BJ (cell line): ENCODE results near the gene C1S. TPM values are rescaled to one million over a fixed set of nuclear protein-coding genes. Genes with fewer than 3 reads are reported as not detected.

Source experiments
- CTCF ChIA-PET: fragments of 350-600 bp; formaldehyde crosslinking; extraction: SDS; loops from one replicate; lab custom pipeline; 2021; ENCODE audit warnings: antibody characterized with exemption, inconsistent platforms; lab: Yijun Ruan, JAX
- POLR2A ChIA-PET: fragments of 300-600 bp; sonication (Branson Sonifier 250); formaldehyde crosslinking; extraction: SDS; loops from one replicate; lab custom pipeline; 2021; ENCODE audit warnings: antibody characterized with exemption; lab: Charles Lee
- DNase-seq: peaks from one replicate; pipeline ENCODE4 v3.0.0-alpha.2; 2011; ENCODE audit warnings: low read depth
- H3K27me3 ChIP-seq: 2 replicates; pipeline ENCODE4 v1.6.0; 2011; ENCODE audit warnings: low read length; ENCODE audit not compliant: control insufficient read depth, insufficient read depth
- H3K36me3 ChIP-seq: 2 replicates; pipeline ENCODE4 v1.5.1; 2011; ENCODE audit warnings: low read length; ENCODE audit not compliant: control insufficient read depth, insufficient read depth
- H3K4me3 ChIP-seq: 2 replicates; pipeline ENCODE4 v1.5.1; 2011; ENCODE audit warnings: low read depth, mild to moderate bottlenecking, control low read depth, low read length
- polyA plus RNA-seq: library from polyadenylated mRNA; depleted of rRNA; stranded (reverse); fragments of >200 nt; gene quantifications from 2 replicates; pipeline ENCODE4 v1.2.3, GENCODE V29; 2011
- TF ChIP-seq, protein P1 (sequence below): IDR thresholded peaks from 2 replicates; pipeline ENCODE4 v1.5.1; 2011; ENCODE audit warnings: low read depth, mild to moderate bottlenecking, control low read depth, inconsistent platforms, low read length, moderate library complexity; ENCODE audit not compliant: insufficient read depth

C1S gene
- polyA plus RNA-seq, 1 experiment = 341 TPM

DNA sequence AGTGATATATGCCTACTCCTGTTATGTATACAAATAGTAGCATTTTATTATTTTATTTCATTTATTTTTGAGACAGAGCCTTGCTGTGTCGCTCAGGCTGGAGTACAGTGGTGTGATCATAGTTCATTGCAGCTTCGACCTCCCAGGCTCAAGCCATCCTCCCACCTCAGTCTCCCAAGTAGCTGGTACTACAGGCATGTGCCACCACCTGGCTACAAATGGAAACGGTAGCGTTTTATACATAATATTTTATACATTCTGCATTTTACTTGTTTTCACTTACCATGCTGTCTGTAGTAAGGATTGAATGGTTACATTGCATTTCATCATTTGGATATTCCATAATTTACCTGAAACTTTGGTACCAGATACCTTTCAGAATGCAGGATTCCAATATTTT is 17.6 kb downstream of the C1S start:
- no peaks in the 10 kb centered on the region for H3K27me3 ChIP-seq
- TF ChIP-seq, protein P1, sequence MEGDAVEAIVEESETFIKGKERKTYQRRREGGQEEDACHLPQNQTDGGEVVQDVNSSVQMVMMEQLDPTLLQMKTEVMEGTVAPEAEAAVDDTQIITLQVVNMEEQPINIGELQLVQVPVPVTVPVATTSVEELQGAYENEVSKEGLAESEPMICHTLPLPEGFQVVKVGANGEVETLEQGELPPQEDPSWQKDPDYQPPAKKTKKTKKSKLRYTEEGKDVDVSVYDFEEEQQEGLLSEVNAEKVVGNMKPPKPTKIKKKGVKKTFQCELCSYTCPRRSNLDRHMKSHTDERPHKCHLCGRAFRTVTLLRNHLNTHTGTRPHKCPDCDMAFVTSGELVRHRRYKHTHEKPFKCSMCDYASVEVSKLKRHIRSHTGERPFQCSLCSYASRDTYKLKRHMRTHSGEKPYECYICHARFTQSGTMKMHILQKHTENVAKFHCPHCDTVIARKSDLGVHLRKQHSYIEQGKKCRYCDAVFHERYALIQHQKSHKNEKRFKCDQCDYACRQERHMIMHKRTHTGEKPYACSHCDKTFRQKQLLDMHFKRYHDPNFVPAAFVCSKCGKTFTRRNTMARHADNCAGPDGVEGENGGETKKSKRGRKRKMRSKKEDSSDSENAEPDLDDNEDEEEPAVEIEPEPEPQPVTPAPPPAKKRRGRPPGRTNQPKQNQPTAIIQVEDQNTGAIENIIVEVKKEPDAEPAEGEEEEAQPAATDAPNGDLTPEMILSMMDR = no peak
- ChIA-PET POLR2A (no interaction called here), CTCF (interaction anchor here (1.8 kb wide), 1 partner anchor 30 kb away, joined by 5 read pairs; no protein-coding TSS in a partner anchor)
- H3K4me3 ChIP-seq = no peak overlapping the region
- H3K36me3 ChIP-seq = peaks cover 17% of the 10 kb centered on the region
- DNase-seq = no peak

DNA sequence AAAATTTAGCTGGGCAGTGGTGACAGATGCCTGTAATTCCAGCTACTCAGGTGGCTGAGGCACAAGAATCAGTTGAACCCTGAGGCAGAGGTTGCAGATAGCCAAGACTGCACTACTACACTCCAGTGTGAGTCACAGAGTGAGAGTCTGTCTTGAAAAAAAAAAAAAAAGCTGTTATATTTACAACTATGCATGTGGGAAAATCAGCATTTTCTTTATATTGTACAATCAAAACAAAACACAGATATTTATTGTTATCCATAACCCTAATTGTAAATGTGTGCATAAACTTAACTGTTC is 19.3 kb downstream of the C1S start:
- POLR2A ChIA-PET = interaction anchor here (0.6 kb wide), 3 partner anchors 19 to 136 kb away, joined by 4 to 12 read pairs (median 6); partner anchors contain the start of gene C1S

DNA sequence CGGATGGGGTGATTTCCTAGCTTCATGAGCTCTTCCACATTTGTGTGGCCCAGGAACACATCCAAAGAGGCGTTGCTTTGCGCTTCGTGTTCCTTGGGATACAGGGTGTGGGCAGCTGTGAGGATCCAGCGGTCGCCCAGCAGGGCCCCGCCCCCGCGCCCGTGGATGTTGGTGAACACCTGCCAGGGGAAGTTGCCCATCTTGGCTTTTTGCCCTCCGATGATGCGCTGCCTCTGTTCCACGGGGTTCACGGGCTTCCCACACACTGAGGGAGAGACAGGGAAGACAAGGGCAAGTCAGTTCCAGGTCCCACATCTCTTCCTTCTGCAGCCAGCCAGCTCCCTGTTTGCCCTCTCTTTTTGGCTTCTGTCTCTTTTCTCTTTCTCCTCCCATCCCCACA is 20.5 kb downstream of the C1S start:
- no peak overlapping the region for H3K4me3 ChIP-seq
- ChIA-PET POLR2A (interaction anchor here (0.6 kb wide), 1 partner anchor 190 kb away, joined by 3 read pairs; no protein-coding TSS in a partner anchor), CTCF (interaction anchor here (0.8 to 2.9 kb wide), 4 partner anchors 10 to 116 kb away, joined by 3 to 17 read pairs (median 3); no protein-coding TSS in a partner anchor)
- H3K36me3 ChIP-seq = peaks cover 32% of the 10 kb centered on the region
- no peaks in the 10 kb centered on the region for H3K27me3 ChIP-seq
- DNase-seq = no peak
- TF ChIP-seq, protein P1 = no peak

More for the DNA sequence above, 19.3 kb downstream of the C1S start:
- TF ChIP-seq, protein P1 = no peak
- peaks cover 23% of the 10 kb centered on the region for H3K36me3 ChIP-seq
- CTCF ChIA-PET = interaction anchor here (0.9 to 2.9 kb wide), 4 partner anchors 11 to 19 kb away, joined by 3 to 17 read pairs (median 6); no protein-coding TSS in a partner anchor
- H3K4me3 ChIP-seq = no peak overlapping the region
- DNase-seq = peak; percentile 21
- H3K27me3 ChIP-seq = no peaks in the 10 kb centered on the region

DNA sequence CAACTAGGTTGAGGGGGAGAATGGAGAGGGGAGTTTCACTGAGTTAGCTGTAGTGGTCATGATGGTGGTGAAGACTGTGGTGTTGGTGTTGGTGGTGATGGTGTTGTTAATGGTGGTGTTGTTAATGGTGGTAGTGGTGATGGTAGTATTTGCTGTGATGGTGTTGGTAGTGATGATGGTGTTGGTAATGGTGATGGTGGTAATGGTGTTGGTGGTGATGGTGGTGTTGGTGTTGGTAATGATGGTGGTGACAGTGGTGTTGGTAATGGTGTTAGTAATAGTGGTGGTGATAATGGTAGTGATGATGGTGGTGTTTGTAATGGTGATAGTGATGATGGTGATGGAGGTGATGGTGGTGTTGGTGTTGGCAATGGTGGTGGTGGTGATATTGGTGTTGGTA is 22.6 kb downstream of the C1S start:
- Histone ChIP-seq H3K36me3 (peaks cover 42% of the 10 kb centered on the region), H3K27me3 (no peaks in the 10 kb centered on the region), H3K4me3 (no peak overlapping the region)
- TF ChIP-seq, protein P1 = no peak
- ChIA-PET POLR2A (no interaction called here), CTCF (interaction anchor here (0.6 to 1.3 kb wide), 2 partner anchors 22 to 911 kb away, joined by 3 to 4 read pairs; partner anchors contain the start of gene C1S)
- no peak for DNase-seq

DNA sequence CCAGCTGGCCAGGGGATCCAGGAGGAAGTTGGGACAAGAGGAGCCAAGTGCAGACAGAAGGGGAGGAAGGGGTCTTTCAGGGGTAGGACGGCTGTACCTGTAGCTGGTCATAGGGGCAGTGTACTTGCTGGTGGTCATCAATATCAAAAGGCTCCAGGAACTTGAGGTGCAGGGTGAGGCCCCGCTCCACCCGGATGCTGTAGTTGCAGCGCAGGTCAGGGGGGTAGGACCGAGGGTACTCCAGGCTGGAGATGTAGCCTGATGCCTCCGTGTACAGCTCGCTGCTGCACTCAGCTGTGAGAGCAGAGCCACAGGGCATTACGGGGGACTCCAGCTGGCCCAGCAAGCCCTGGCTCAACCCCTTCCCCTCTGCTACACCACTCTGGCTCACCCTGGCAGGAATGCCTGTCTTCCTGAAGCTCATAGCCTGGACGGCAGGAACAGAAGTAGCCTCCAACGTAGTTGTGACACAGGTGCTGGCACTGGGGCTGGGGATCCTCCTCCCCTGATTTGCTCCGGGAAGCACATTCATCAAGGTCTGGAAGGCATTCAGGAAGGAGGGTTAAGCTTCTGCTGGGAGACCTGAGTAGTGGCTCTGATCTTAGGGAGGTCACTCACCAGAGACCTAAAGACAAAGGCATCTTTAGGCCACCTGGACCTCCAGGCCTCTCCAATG is 28.8 kb downstream of the C1S start:
- ChIA-PET CTCF (interaction anchor here (0.7 to 2.9 kb wide), 9 partner anchors 9 to 145 kb away, joined by 3 to 19 read pairs (median 3); partner anchors contain the start of gene C1S), POLR2A (no interaction called here)
- peaks cover 40% of the 10 kb centered on the region for H3K36me3 ChIP-seq
- H3K4me3 ChIP-seq = no peak overlapping the region
- no peak for DNase-seq
- H3K27me3 ChIP-seq = no peaks in the 10 kb centered on the region
- TF ChIP-seq, protein P1 = no peak
